GM12892 (cell line): Measurements from ENCODE around the gene THADA.

ENCODE experiments used
- POLR2A ChIP-seq: IDR thresholded peaks from 2 replicates; pipeline ENCODE4 v1.6.1; 2011; ENCODE audit warnings: low read depth, low read length, control low read depth
- POLR2AphosphoS5 ChIP-seq: IDR thresholded peaks from 2 replicates; pipeline ENCODE4 v1.6.1; 2011; ENCODE audit warnings: low read depth, low read length, control low read depth
- TAF1 ChIP-seq: IDR thresholded peaks from 2 replicates; pipeline ENCODE4 v1.6.1; 2011; ENCODE audit warnings: low read depth, mild to moderate bottlenecking, control low read depth, low read length, borderline replicate concordance

DNA sequence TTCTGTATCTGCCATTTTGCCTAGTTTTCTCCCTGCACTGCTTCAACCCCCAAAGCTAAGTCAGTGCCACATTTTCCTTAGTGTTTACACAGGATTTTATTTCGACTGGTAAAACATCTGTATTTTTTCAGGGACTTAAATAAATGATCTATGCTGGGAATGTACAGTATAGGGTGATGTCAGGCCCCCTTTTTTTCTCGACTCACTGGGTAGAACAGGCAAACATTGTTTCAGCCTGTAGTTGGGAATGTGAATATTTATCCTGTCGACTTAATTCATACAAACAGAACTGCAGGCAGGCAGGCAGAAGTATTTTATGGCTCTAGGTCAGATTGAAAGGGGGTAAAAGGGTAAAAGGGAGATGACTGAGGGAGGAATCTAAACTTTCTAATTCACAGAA, 245.9 kb downstream of the THADA start:
- TF ChIP-seq POLR2A, result no peak
- TF ChIP-seq TAF1, result no peak
- no peak for TF ChIP-seq POLR2AphosphoS5
